Activated naive CD8-positive, alpha-beta T cell treated with anti-CD3 and anti-CD28 coated beads, Interleukin-2, amount 50 U/mL, for 24 hours (primary cell): Measurements from ENCODE around the gene FNDC7.
"Not testable (repeated sequence)": the region's sequence is repeated elsewhere in the genome, so short reads cannot be mapped to it uniquely, and the experiment has no call there.

Experiments
- ATAC-seq: fragments of 150-1000 bp; cut with Tn5 transposase; one replicate; pipeline ENCODE4 v1.10.0; 2021
- DNase-seq: peaks from one replicate; pipeline ENCODE4 v3.0.0; 2021
- H3K27ac Mint-ChIP-seq: one replicate; pipeline ENCODE4 v1.8.0; 2021; ENCODE audit warnings: mild to moderate bottlenecking, mixed read lengths
- H3K27me3 Mint-ChIP-seq: one replicate; pipeline ENCODE4 v1.8.0; 2021; ENCODE audit warnings: mixed read lengths
- H3K36me3 Mint-ChIP-seq: one replicate; pipeline ENCODE4 v1.8.0; 2021; ENCODE audit warnings: low read depth, mixed read lengths
- H3K4me1 Mint-ChIP-seq: one replicate; pipeline ENCODE4 v1.8.0; 2021; ENCODE audit warnings: mixed read lengths
- H3K4me3 Mint-ChIP-seq: one replicate; pipeline ENCODE4 v1.8.0; 2021; ENCODE audit warnings: mild to moderate bottlenecking, moderate library complexity, mixed read lengths
- H3K9me3 Mint-ChIP-seq: one replicate; pipeline ENCODE4 v1.8.0; 2021; ENCODE audit warnings: mixed read lengths

Gene FNDC7

GRCh38 chr1:108747171-108747850 lies 34.6 kb downstream of the FNDC7 start:
- peaks cover 12% of the 10 kb centered on the region for H3K36me3 Mint-ChIP-seq
- peak; percentile 27 for ATAC-seq
- H3K4me1 Mint-ChIP-seq: peaks cover 34% of the 10 kb centered on the region
- no peaks in the 10 kb centered on the region for H3K27me3 Mint-ChIP-seq
- peak; percentile 54 for DNase-seq
- H3K9me3 Mint-ChIP-seq: no peaks in the 10 kb centered on the region
- H3K4me3 Mint-ChIP-seq: peak overlapping the region; percentile 100
- H3K27ac Mint-ChIP-seq: peak overlapping the region; percentile 98

DNA sequence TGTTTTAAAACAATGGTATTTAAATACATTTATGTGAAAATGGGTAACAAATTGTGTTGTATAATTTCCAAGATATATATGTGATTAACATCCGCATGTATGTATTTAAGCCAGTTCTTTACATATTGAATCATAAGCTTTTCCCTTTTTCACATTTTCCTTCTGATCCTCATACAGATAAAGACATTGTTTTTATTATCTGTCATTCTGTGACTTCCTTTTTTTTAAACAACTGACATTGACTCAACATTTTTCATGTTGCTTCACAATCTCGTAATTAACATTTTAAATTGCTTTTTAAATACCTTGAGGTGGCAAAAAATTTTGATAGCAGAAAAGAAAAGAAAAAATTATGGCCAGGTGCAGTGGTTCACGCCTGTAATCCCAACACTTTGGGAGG lies 35.2 kb downstream of the FNDC7 start:
- no peaks in the 10 kb centered on the region for H3K9me3 Mint-ChIP-seq
- H3K27ac Mint-ChIP-seq: no peak overlapping the region
- H3K36me3 Mint-ChIP-seq: peaks cover 12% of the 10 kb centered on the region
- ATAC-seq (no peak), DNase-seq (no peak)
- no peak overlapping the region for H3K4me3 Mint-ChIP-seq
- H3K27me3 Mint-ChIP-seq: no peaks in the 10 kb centered on the region
- peaks cover 34% of the 10 kb centered on the region for H3K4me1 Mint-ChIP-seq

DNA sequence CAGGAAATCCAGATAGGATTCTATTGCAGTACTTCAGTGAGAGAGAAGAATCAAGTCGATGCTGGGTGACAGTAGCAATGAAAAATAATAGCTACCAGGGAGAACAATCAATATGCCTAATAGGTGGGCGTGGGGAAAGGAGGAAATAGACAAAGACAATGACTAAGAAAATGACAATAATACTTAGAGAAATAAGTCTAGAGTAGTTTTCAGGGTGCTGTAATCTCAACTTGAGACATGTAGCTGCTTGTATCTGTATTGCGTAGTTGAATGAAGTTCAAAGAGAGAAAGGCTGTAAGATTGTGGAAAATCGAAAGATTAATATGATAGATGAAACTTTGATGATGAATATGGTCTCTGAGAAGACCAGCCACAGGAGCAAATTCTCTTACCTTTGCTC lies 36.4 kb downstream of the FNDC7 start:
- H3K9me3 Mint-ChIP-seq: no peaks in the 10 kb centered on the region
- peaks cover 34% of the 10 kb centered on the region for H3K4me1 Mint-ChIP-seq
- H3K4me3 Mint-ChIP-seq: no peak overlapping the region
- DNase-seq (no peak), ATAC-seq (no peak)
- H3K27me3 Mint-ChIP-seq: no peaks in the 10 kb centered on the region
- H3K27ac Mint-ChIP-seq: no peak overlapping the region
- peaks cover 15% of the 10 kb centered on the region for H3K36me3 Mint-ChIP-seq

DNA sequence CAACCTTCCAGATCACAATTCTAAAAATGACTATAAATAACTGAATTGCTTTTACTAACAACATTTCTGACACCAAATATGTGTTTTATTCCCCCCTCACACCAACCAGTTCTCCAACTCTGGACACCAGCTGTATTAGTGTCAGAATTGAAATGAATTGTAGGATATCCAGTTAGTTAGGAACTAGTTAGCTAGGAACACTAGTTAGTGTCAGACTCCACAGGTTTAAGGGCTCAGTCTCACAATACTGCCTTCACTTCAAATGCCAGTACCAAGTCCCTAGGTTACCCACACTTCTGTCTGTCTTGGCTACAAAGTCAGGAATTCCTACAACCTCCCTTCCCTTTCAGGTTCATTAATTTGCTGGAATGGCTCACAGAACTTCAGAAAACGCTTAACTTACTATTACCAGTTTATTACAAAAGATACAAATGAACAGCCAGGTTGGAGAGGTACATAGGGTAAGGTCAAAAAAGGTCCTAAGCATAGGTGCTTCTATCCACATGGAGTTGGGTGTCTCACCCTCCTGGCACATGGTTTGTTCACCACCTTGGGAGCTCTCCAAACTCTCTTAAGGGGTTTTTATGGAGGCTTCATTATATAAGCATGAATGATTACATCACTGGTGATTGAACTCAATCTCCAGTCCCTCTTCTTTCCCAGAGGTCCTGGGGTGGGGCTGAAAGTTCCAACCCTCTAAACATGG lies 37.9 kb downstream of the FNDC7 start:
- no peak for ATAC-seq
- Mint-ChIP-seq H3K4me3 (no peak overlapping the region), H3K27ac (no peak overlapping the region), H3K4me1 (peaks cover 36% of the 10 kb centered on the region), H3K9me3 (no peaks in the 10 kb centered on the region), H3K27me3 (no peaks in the 10 kb centered on the region), H3K36me3 (peaks cover 21% of the 10 kb centered on the region)
- DNase-seq: no peak

- Mint-ChIP-seq H3K27ac (no peak overlapping the region), H3K9me3 (no peaks in the 10 kb centered on the region), H3K4me3 (no peak overlapping the region), H3K27me3 (no peaks in the 10 kb centered on the region), H3K4me1 (peaks cover 20% of the 10 kb centered on the region), H3K36me3 (peaks cover 21% of the 10 kb centered on the region)
- no peak for ATAC-seq
- no peak for DNase-seq
Measured at GRCh38 chr1:108753363-108753762, 40.7 kb downstream of the FNDC7 start.

- Mint-ChIP-seq H3K27me3 (no peaks in the 10 kb centered on the region), H3K9me3 (no peaks in the 10 kb centered on the region), H3K4me1 (peaks cover 2% of the 10 kb centered on the region), H3K36me3 (peaks cover 25% of the 10 kb centered on the region), H3K27ac (no peak overlapping the region), H3K4me3 (no peak overlapping the region)
- DNase-seq (no peak), ATAC-seq (no peak)
Measured at GRCh38 chr1:108758796-108759195, 46.1 kb downstream of the FNDC7 start.

DNA sequence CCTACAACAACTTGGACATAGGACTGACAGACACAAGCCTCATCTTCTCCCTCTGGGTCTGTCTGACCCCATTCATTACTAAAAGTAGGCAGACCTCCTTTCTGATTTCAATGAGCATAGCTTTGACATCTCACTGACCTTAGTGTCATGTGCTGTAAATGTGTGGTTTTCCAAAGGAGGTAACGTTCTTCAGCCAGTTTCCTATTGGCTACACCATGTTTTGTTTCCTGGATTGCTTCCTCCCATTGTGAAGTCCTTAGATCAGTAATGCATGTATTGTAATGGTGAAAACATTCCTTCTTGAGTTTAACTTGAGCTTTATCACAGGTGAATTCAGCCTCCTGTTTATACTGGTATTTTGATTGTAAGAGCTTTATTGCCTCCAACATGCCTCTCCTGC lies 54.4 kb downstream of the FNDC7 start:
- Mint-ChIP-seq H3K4me1 (no peaks in the 10 kb centered on the region), H3K27ac (no peak overlapping the region), H3K36me3 (peaks cover 30% of the 10 kb centered on the region), H3K9me3 (no peaks in the 10 kb centered on the region), H3K4me3 (no peak overlapping the region), H3K27me3 (no peaks in the 10 kb centered on the region)
- no peak for DNase-seq
- ATAC-seq: no peak

DNA sequence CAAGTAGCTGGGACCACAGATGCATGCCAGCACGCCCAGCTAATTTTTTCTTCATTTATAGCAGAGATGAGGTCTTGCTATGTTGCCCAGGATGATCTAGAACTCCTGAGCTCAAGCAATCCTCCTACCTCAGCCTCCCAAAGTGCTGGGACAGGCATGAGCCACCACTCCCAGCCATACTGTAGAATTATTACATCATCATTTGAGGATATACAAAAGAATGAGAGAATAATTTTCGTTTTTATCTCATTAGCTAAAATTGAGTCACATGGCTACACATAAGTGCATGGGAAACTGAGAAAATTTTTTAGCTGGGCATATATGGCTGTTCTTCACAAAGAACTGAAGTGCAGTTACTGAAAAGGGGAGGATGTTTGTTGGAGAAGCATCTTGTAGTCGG lies 55.0 kb downstream of the FNDC7 start:
- no peaks in the 10 kb centered on the region for H3K4me1 Mint-ChIP-seq
- no peaks in the 10 kb centered on the region for H3K27me3 Mint-ChIP-seq
- H3K27ac Mint-ChIP-seq: no peak overlapping the region
- H3K36me3 Mint-ChIP-seq: peaks cover 30% of the 10 kb centered on the region
- ATAC-seq (no peak), DNase-seq (no peak)
- no peaks in the 10 kb centered on the region for H3K9me3 Mint-ChIP-seq
- H3K4me3 Mint-ChIP-seq: no peak overlapping the region

DNA sequence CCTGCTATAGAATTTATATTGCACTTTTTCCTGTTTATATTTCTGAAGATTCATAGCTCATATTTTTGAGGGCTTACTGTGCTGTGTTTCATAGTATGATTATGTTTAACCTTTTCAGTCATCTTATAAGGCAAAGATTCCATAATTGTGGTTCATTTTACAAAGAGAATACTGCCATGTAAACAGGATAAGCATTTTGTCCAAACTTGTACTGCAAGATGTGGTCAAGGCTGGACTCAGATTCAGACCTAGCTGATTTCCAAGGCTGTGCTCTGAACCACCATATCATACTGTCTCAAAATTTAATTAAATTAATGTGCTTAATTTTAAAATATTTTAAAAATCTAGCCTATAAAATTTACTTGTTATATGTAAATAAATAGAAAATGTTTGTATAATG lies 65.1 kb downstream of the FNDC7 start:
- ATAC-seq: no peak
- no peaks in the 10 kb centered on the region for H3K27me3 Mint-ChIP-seq
- peaks cover 44% of the 10 kb centered on the region for H3K36me3 Mint-ChIP-seq
- DNase-seq: no peak
- H3K4me1 Mint-ChIP-seq: no peaks in the 10 kb centered on the region
- no peak overlapping the region for H3K27ac Mint-ChIP-seq
- H3K9me3 Mint-ChIP-seq: no peaks in the 10 kb centered on the region
- H3K4me3 Mint-ChIP-seq: no peak overlapping the region

- no peak overlapping the region for H3K4me3 Mint-ChIP-seq
- peaks cover 53% of the 10 kb centered on the region for H3K36me3 Mint-ChIP-seq
- no peak for DNase-seq
Measured at GRCh38 chr1:108779455-108779854, 66.7 kb downstream of the FNDC7 start.

DNA sequence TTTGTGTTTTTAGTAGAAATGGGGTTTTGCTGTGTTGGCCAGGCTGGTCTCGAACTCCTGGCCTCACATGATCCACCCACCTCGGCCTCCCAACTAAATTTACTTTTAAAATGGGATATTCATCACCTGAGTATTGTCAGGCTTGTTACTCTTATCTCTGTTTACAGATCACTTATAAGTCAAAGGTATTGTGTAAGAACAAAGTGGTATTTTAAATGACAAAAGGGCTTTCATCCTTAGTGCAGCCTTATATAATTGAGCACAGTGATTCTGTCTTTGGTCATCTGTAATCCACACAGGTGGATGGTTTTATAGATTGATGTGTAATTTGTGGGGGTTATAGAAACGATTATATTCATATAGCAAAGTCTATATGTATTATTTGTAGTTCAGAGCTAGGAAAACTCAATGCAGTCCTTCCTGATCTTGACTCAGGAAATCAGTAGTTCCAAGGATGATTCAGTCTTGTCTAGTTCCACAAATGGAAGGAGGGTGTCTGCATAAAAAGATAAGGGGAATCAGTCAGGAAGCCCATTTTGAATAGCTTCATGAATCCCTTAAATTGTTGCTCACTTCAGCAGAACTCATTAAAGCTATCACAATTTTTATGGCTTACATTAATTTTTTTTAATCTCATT lies 68.3 kb downstream of the FNDC7 start:
- Mint-ChIP-seq H3K27me3 (no peaks in the 10 kb centered on the region), H3K4me1 (no peaks in the 10 kb centered on the region), H3K36me3 (peaks cover 63% of the 10 kb centered on the region), H3K4me3 (no peak overlapping the region), H3K9me3 (peaks cover 25% of the 10 kb centered on the region), H3K27ac (no peak overlapping the region)
- DNase-seq: no peak
- ATAC-seq: no peak

More at GRCh38 chr1:108779455-108779854, 66.7 kb downstream of the FNDC7 start:
- no peaks in the 10 kb centered on the region for H3K27me3 Mint-ChIP-seq
- no peak for ATAC-seq
- peaks cover 10% of the 10 kb centered on the region for H3K9me3 Mint-ChIP-seq
- H3K4me1 Mint-ChIP-seq: no peaks in the 10 kb centered on the region
- no peak overlapping the region for H3K27ac Mint-ChIP-seq

- Mint-ChIP-seq H3K36me3 (peaks cover 68% of the 10 kb centered on the region), H3K9me3 (peaks cover 27% of the 10 kb centered on the region)
- not testable (repeated sequence) for H3K4me3 Mint-ChIP-seq, H3K27ac Mint-ChIP-seq, DNase-seq, ATAC-seq, H3K4me1 Mint-ChIP-seq, H3K27me3 Mint-ChIP-seq
Measured at GRCh38 chr1:108781575-108781944, 68.9 kb downstream of the FNDC7 start.

DNA sequence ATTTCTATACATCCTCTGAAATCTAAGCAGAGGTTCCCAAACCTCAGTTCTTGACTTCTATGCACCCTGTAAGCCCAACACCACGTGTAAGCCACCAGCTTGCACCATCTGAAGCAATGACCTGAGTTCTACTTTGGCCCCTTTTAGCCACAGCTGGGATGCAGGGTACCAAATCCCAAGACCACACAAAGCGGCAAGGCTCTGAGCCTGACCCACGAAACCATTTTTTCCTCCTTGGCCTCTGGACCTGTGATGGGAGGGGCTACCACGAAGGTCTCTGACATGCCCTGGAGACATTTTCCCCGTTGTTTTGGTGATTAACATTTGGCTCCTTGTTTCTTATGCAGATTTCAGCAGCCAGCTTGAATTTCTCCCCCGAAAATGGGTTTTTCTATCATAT lies 72.6 kb downstream of the FNDC7 start:
- Mint-ChIP-seq H3K4me1 (no peaks in the 10 kb centered on the region), H3K27ac (no peak overlapping the region), H3K27me3 (no peaks in the 10 kb centered on the region), H3K9me3 (peaks cover 27% of the 10 kb centered on the region), H3K4me3 (no peak overlapping the region), H3K36me3 (peaks cover 79% of the 10 kb centered on the region)
- ATAC-seq (no peak), DNase-seq (no peak)

- no peak overlapping the region for H3K27ac Mint-ChIP-seq
- peaks cover 27% of the 10 kb centered on the region for H3K9me3 Mint-ChIP-seq
- ATAC-seq: no peak
- no peaks in the 10 kb centered on the region for H3K4me1 Mint-ChIP-seq
- H3K36me3 Mint-ChIP-seq: peaks cover 79% of the 10 kb centered on the region
- no peak overlapping the region for H3K4me3 Mint-ChIP-seq
- no peaks in the 10 kb centered on the region for H3K27me3 Mint-ChIP-seq
- DNase-seq: no peak
Measured at GRCh38 chr1:108785880-108786279, 73.2 kb downstream of the FNDC7 start.

GRCh38 chr1:108791790-108792189 lies 79.1 kb downstream of the FNDC7 start:
- H3K4me3 Mint-ChIP-seq: no peak overlapping the region

More at GRCh38 chr1:108791790-108792189, 79.1 kb downstream of the FNDC7 start:
- DNase-seq: no peak
- no peak for ATAC-seq
- Mint-ChIP-seq H3K9me3 (peaks cover 16% of the 10 kb centered on the region), H3K27me3 (no peaks in the 10 kb centered on the region), H3K27ac (no peak overlapping the region), H3K36me3 (peaks cover 64% of the 10 kb centered on the region), H3K4me1 (no peaks in the 10 kb centered on the region)
